Loucy (cell line): Measurements from ENCODE around the gene HSPA2.

Experiments used
- H2AFZ ChIP-seq: fragments of 200-600 bp; sonication (generic); 2 replicates; pipeline ENCODE4 v1.6.0; 2016; ENCODE audit warnings: antibody characterized with exemption, mild to moderate bottlenecking, low read length, moderate library complexity
- H3F3A ChIP-seq: fragments of 200-600 bp; 2 replicates; pipeline ENCODE4 v1.6.0; 2016; ENCODE audit warnings: antibody characterized with exemption, low read depth, mild to moderate bottlenecking
- H3K27me3 ChIP-seq: fragments of 200-600 bp; sonication (generic); 2 replicates; pipeline ENCODE4 v1.6.1; 2014; ENCODE audit warnings: low read length, mild to moderate bottlenecking; ENCODE audit not compliant: insufficient read depth, poor library complexity, severe bottlenecking
- H3K36me3 ChIP-seq: fragments of 200-600 bp; sonication (generic); 2 replicates; pipeline ENCODE4 v1.6.1; 2016; ENCODE audit warnings: low read length; ENCODE audit not compliant: insufficient read depth
- H3K4me1 ChIP-seq: fragments of 200-600 bp; sonication (generic); 2 replicates; pipeline ENCODE4 v1.5.1; 2014; ENCODE audit warnings: low read length, mild to moderate bottlenecking; ENCODE audit not compliant: insufficient read depth, poor library complexity, severe bottlenecking
- H3K4me2 ChIP-seq: fragments of 200-600 bp; sonication (generic); 2 replicates; pipeline ENCODE4 v1.6.0; 2014; ENCODE audit warnings: antibody characterized with exemption, low read length, low read depth, mild to moderate bottlenecking; ENCODE audit not compliant: poor library complexity, severe bottlenecking
- H3K4me3 ChIP-seq: fragments of 200-600 bp; sonication (generic); 2 replicates; pipeline ENCODE4 v1.5.1; 2014; ENCODE audit warnings: low read length, mild to moderate bottlenecking, mixed read lengths; ENCODE audit not compliant: poor library complexity, severe bottlenecking
- H3K79me2 ChIP-seq: fragments of 200-600 bp; sonication (generic); 2 replicates; pipeline ENCODE4 v1.6.1; 2014; ENCODE audit warnings: low read length; ENCODE audit not compliant: insufficient read depth
- H3K9ac ChIP-seq: fragments of 200-600 bp; sonication (generic); 2 replicates; pipeline ENCODE4 v1.6.0; 2014; ENCODE audit warnings: mild to moderate bottlenecking, low read depth, low read length, moderate library complexity; ENCODE audit not compliant: poor library complexity, severe bottlenecking
- H3K9me2 ChIP-seq: fragments of 200-600 bp; sonication (generic); replicated peaks from 2 replicates; pipeline ENCODE4 v1.6.1; 2016; ENCODE audit warnings: low read depth, low read length, mixed read lengths
- H3K9me3 ChIP-seq: fragments of 200-600 bp; sonication (generic); 2 replicates; pipeline ENCODE4 v1.6.1; 2014; ENCODE audit warnings: mild to moderate bottlenecking, antibody characterized with exemption, low read length, low read depth; ENCODE audit not compliant: insufficient read depth
- H4K20me1 ChIP-seq: fragments of 200-600 bp; sonication (generic); 2 replicates; pipeline ENCODE4 v1.6.0; 2014; ENCODE audit warnings: antibody characterized with exemption, low read length, mild to moderate bottlenecking; ENCODE audit not compliant: insufficient read depth, poor library complexity, severe bottlenecking
- EZH2phosphoT487 ChIP-seq: fragments of 200-600 bp; IDR thresholded peaks from 2 replicates; pipeline ENCODE4 v1.6.1; 2018; ENCODE audit warnings: antibody characterized with exemption, mild to moderate bottlenecking, moderate library complexity, borderline replicate concordance
- TF ChIP-seq, protein P1 (sequence below): fragments of 200-600 bp; sonication (generic); conservative IDR thresholded peaks from 2 replicates; pipeline ENCODE4 v1.5.1; 2014; ENCODE audit warnings: mild to moderate bottlenecking, antibody characterized with exemption, low read length

Gene HSPA2

DNA sequence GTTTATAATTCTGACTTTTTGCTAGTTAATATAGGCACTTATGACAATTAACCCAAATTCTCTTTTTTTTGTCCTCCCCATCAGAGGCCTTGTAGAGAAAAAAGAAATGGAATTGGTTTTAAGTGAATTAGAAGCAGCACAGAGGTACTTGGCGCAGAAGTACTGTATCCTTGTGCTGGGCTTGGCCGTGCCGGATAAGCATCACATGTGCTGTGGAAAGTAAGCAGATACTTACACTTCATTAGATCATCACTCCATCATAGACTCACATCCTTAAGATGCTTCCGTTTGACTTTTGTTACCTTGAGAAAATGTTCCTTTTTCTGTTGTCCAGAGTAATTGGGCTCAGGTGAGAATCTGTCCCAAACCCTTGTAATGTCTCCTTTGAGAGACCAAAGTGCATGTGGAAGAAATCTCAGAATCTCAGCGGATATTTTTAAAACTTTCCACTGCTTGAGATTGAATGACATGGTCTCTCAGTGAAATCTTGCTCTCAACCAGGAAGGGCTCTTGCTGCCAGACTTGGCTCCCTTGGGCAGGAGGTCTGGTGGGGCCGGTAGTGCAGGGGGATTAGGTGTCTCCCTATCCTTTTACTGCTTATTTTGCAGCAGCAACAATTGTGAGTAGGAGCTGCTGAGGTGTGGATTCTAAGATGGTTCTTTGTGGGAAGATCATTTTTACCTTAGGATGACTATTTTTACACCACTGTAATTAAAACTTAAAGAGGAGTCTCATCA, 34.0 kb downstream of the HSPA2 start:
- Histone ChIP-seq H3K9me2 (no peaks in the 10 kb centered on the region), H4K20me1 (no peaks in the 10 kb centered on the region), H3K4me1 (no peaks in the 10 kb centered on the region), H2AFZ (no peak overlapping the region), H3K4me2 (no peak overlapping the region), H3K4me3 (no peak overlapping the region), H3K36me3 (no peaks in the 10 kb centered on the region), H3K79me2 (no peaks in the 10 kb centered on the region), H3K9ac (no peak overlapping the region), H3K9me3 (no peaks in the 10 kb centered on the region), H3F3A (no peaks in the 10 kb centered on the region), H3K27me3 (no peaks in the 10 kb centered on the region)
- no peak for TF ChIP-seq EZH2phosphoT487
- TF ChIP-seq, protein P1, sequence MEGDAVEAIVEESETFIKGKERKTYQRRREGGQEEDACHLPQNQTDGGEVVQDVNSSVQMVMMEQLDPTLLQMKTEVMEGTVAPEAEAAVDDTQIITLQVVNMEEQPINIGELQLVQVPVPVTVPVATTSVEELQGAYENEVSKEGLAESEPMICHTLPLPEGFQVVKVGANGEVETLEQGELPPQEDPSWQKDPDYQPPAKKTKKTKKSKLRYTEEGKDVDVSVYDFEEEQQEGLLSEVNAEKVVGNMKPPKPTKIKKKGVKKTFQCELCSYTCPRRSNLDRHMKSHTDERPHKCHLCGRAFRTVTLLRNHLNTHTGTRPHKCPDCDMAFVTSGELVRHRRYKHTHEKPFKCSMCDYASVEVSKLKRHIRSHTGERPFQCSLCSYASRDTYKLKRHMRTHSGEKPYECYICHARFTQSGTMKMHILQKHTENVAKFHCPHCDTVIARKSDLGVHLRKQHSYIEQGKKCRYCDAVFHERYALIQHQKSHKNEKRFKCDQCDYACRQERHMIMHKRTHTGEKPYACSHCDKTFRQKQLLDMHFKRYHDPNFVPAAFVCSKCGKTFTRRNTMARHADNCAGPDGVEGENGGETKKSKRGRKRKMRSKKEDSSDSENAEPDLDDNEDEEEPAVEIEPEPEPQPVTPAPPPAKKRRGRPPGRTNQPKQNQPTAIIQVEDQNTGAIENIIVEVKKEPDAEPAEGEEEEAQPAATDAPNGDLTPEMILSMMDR: no peak

DNA sequence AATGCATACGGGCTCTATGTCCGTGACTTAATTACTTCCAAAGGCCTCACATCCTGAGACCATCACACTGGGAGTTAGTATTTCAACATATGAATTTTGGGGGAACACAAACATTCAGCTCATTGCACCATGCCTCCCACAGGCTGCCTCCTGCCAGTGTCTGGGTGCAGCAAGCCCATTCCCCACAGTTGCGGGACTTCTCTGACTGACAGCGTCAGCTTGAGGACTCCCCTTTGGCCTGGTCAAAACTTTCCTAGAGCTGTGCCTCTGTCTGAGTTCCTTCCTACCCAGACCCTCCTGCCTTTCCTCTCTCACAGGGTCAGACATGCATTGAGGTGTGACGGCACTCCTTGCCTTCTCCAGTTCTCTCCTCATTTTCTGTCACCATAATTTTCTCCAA, 36.7 kb downstream of the HSPA2 start:
- Histone ChIP-seq H3K9me3 (no peaks in the 10 kb centered on the region), H3K36me3 (no peaks in the 10 kb centered on the region), H2AFZ (no peak overlapping the region), H3K9me2 (no peaks in the 10 kb centered on the region), H3K4me3 (no peak overlapping the region), H3K9ac (no peak overlapping the region), H4K20me1 (no peaks in the 10 kb centered on the region), H3K4me2 (no peak overlapping the region), H3K79me2 (no peaks in the 10 kb centered on the region), H3K4me1 (no peaks in the 10 kb centered on the region), H3F3A (no peaks in the 10 kb centered on the region), H3K27me3 (no peaks in the 10 kb centered on the region)
- TF ChIP-seq EZH2phosphoT487: no peak
- TF ChIP-seq, protein P1: no peak

DNA sequence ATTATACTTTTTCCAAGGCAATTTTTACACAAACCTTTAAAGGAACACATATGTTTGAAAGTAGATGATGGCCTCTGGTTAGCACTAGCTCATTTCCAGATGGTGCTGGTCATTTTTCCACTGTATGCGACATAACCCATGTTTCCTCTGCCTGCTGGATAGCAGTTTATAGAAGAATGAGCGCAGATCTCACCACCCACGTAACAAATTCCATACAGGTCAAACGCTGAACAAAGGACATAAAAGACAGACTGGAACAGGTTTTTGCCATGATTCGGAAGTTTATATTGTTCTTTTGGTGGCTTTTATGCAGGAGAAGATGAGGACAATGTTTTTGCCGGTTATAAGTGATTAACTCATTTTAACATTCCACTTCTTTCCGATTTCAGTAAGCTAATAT, 39.9 kb downstream of the HSPA2 start:
- H3K4me1 ChIP-seq: no peaks in the 10 kb centered on the region
- H2AFZ ChIP-seq: 0 out of 2 replicates have a peak overlapping the region, but pooled peaks have one; percentile 8
- TF ChIP-seq, protein P1: no peak
- TF ChIP-seq EZH2phosphoT487: no peak
- no peak overlapping the region for H3K9ac ChIP-seq
- no peaks in the 10 kb centered on the region for H4K20me1 ChIP-seq
- no peaks in the 10 kb centered on the region for H3F3A ChIP-seq
- no peaks in the 10 kb centered on the region for H3K9me3 ChIP-seq
- H3K79me2 ChIP-seq: no peaks in the 10 kb centered on the region
- no peaks in the 10 kb centered on the region for H3K27me3 ChIP-seq
- H3K4me3 ChIP-seq: no peak overlapping the region
- no peak overlapping the region for H3K4me2 ChIP-seq
- H3K36me3 ChIP-seq: no peaks in the 10 kb centered on the region
- H3K9me2 ChIP-seq: no peaks in the 10 kb centered on the region
